T-helper 2 cell treated with Interferon-gamma antibody and Interleukin-4, amounts not matched to agents 5 μg/mL and 100 μg/mL, for 36 hours (primary cell): ENCODE measurements around the gene SLC25A22.

Experiments
- DNase-seq: peaks from one replicate; pipeline ENCODE4 v3.0.0; 2021; ENCODE audit warnings: low spot score
- H3K27ac Mint-ChIP-seq: one replicate; pipeline ENCODE4 v1.8.0; 2021; ENCODE audit warnings: mild to moderate bottlenecking, mixed read lengths
- H3K27me3 Mint-ChIP-seq: one replicate; pipeline ENCODE4 v1.8.0; 2021; ENCODE audit warnings: low read depth, mixed read lengths
- H3K36me3 Mint-ChIP-seq: one replicate; pipeline ENCODE4 v1.8.0; 2021; ENCODE audit warnings: low read depth, mixed read lengths
- H3K4me1 Mint-ChIP-seq: one replicate; pipeline ENCODE4 v1.8.0; 2021; ENCODE audit warnings: low read depth, mixed read lengths
- H3K4me3 Mint-ChIP-seq: one replicate; pipeline ENCODE4 v1.8.0; 2022; ENCODE audit warnings: mild to moderate bottlenecking, moderate library complexity, mixed read lengths
- H3K9me3 Mint-ChIP-seq: one replicate; pipeline ENCODE4 v1.8.0; 2021; ENCODE audit warnings: mixed read lengths

The SLC25A22 gene

DNA sequence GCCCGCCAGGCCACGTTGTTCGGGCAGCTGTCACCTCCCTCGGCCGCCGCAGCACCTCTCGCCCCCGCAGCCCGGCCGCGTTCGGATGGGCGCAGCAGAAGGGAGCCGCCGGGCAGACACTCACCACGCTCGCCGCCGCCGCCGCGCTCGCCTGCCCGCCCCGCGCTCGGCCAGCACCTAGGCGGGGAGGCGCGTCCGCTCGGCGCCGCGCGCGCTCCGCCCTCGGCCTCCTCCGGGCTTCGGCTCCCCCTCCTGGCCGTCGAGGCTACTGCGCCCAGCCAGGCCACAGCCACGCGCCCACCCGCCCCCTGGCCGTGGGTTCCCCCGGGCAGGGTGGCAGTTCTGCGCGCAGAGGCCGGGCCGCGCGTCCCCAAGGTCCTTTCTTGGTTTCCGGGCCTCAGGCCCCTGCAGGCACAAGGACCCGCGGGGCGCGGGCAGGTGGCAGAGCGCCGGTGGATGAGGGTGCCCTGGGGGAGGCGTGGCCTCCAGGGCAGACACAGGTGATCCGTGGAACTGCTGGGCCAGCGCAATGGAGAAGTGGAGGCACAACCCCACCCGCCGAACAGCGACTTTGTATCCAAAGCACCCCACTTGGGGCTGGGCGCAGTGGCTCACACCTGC is at the start of gene SLC25A22:
TSS of gene SLC25A22 (minus strand) at position 189 of the 621 bp plus-strand sequence. CDS start 3,275 bp downstream, outside the sequence.
- DNase-seq = peak; percentile 86
- Mint-ChIP-seq H3K36me3 (peaks cover 4% of the 10 kb centered on the region), H3K27ac (peak within 1 kb of the TSS; percentile 91), H3K4me1 (peaks cover 9% of the 10 kb centered on the region), H3K4me3 (peak within 1 kb of the TSS; percentile 88), H3K9me3 (no peaks in the 10 kb centered on the region), H3K27me3 (no peaks in the 10 kb centered on the region)

DNA sequence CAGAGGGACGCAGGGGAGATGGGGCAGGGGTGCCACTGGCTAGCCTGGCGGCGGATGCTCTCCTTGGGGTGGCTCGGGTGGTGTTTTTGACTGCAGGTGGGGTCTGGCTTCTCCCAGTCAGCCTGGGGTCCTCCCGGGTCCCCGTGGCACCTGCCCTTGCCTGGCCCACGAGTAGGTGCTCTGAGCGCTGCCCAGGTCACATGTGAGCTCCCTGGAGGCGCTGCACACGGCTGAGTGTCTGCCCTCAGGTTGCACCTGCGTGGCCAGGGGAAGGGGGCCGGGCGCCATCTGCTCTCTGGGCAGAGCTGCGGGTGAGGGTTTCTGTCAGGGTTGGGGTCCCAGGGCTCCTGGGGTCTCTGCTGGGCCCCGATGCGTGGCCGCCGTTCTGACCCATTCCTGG is 49.8 kb upstream of the SLC25A22 start:
- no peak for DNase-seq
- Mint-ChIP-seq H3K36me3 (no peaks in the 10 kb centered on the region), H3K27me3 (peaks cover 8% of the 10 kb centered on the region), H3K4me3 (no peak overlapping the region), H3K27ac (no peak overlapping the region), H3K4me1 (peaks cover 4% of the 10 kb centered on the region), H3K9me3 (no peaks in the 10 kb centered on the region)

DNA sequence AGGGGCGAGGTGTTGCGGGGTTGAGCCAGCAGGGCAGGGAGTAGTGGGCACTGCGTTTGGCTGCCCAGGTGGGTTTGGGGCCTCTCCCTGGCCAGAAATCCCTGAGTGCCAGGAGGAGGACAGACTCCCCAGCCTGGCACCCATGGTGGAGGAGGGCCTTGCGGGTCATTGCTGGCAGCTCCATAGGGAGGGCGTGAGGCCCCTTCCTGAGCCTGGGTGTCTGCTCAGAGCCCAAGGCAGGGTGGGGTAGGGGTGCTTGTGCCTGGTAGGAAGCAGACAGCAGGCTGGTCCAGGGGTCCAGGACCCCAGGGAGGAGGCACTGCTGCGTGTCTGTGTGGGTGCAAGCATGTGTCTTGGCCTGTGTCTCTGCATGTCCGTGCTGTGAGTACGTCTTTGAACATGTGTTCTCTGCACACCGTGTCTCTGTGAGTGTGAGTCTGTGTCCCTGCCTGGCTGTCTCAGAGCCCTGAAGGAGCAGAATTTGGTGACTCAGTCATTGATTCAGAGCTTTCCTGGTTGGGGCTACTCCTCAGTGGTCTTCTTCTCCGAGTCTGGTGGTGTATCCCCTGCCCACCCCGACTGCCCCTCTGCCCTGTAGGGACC is 48.5 kb upstream of the SLC25A22 start:
- no peak for DNase-seq
- no peaks in the 10 kb centered on the region for H3K36me3 Mint-ChIP-seq
- H3K27ac Mint-ChIP-seq = no peak overlapping the region
- H3K27me3 Mint-ChIP-seq = peaks cover 8% of the 10 kb centered on the region
- no peak overlapping the region for H3K4me3 Mint-ChIP-seq
- no peaks in the 10 kb centered on the region for H3K9me3 Mint-ChIP-seq
- H3K4me1 Mint-ChIP-seq = peaks cover 4% of the 10 kb centered on the region

DNA sequence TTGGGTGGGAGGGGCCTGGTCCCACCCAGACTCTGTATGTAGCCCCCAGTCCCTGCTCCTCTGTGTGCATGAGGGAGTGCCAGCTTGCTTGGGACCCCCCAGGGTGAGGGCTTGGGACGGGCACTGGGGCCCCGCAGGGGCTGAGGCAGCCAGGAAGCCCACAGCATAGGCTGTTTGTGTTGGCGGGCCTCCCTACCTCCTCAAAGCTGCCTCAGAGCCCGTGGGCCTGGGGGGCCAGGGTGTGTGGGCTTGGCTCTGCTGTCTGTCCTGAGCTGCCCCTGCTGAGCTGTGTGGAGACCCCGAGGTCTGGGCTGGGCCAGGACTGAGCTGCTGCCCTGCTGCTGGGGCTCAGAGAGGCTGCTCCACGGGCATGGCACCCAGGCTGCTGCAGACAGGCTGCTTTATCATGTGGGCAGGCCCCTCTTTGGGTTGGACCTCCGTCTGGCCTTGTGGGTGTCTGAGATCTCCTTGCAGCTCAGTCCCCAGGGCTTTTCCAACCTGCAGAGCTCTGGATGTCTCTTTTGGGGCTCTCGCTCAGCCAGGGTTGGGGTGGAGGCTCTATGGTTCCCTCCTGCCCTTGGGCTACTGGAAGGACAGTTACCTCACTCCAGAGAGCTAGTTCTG is 47.9 kb upstream of the SLC25A22 start:
- no peak overlapping the region for H3K4me3 Mint-ChIP-seq

DNA sequence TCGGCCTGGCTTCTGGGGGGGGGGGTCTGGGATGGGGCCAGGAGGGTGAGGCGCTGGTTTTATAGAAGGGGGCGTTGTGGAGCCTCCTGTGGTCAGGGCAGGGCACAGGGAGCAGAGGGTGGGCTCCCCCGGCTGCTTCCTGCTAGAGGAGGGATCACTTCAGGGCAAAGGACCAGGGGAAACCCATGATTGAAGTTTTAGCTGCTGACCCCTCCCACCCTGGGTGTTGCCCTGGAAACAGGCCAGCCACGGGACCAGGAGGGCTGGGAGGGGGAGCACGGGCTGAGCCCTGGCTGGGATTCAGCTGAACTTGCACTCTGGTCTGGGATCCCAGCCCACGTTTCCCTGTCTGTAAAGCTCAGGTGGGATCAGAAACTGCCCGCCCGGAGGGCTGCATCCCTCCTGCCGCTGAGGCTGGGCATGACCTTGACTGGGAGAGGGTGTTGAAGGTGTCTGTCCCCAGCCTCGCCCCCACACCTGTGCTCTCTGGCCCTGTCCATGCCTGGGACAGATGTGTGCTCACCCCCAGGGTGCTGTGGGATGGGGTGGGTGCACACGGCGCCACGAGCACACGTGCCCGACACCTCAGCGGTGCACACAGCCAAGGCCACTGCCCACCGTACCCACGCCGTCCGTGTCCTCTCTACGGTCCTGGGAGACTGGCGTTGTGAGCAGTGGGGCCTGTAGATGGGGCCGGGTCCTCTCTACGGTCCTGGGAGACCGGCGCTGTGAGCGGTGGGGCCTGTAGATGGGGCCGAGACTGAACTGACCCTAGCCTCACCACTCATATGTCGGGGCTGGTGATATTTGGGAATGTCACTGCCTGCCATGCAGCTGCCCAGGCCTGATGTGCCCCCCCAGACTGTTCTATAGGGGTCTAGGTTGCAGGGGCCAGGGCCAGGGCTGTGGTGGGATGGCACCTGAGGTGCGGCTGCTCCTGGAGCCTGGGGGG is 46.9 kb upstream of the SLC25A22 start:
- no peak overlapping the region for H3K27ac Mint-ChIP-seq
- H3K4me1 Mint-ChIP-seq = peaks cover 10% of the 10 kb centered on the region
- H3K4me3 Mint-ChIP-seq = no peak overlapping the region
- no peaks in the 10 kb centered on the region for H3K9me3 Mint-ChIP-seq
- peaks cover 4% of the 10 kb centered on the region for H3K36me3 Mint-ChIP-seq
- peaks cover 8% of the 10 kb centered on the region for H3K27me3 Mint-ChIP-seq
- no peak for DNase-seq

More for the DNA sequence above, 47.9 kb upstream of the SLC25A22 start:
- Mint-ChIP-seq H3K4me1 (peaks cover 4% of the 10 kb centered on the region), H3K27ac (no peak overlapping the region), H3K27me3 (peaks cover 8% of the 10 kb centered on the region), H3K9me3 (no peaks in the 10 kb centered on the region), H3K36me3 (no peaks in the 10 kb centered on the region)
- no peak for DNase-seq

GRCh38 chr11:843818-844692 is 46.0 kb upstream of the SLC25A22 start:
- no peak overlapping the region for H3K27ac Mint-ChIP-seq
- H3K4me1 Mint-ChIP-seq = peaks cover 10% of the 10 kb centered on the region
- no peaks in the 10 kb centered on the region for H3K9me3 Mint-ChIP-seq
- peaks cover 5% of the 10 kb centered on the region for H3K27me3 Mint-ChIP-seq
- H3K4me3 Mint-ChIP-seq = peak overlapping the region; percentile 73
- peaks cover 5% of the 10 kb centered on the region for H3K36me3 Mint-ChIP-seq
- DNase-seq = no peak

GRCh38 chr11:843086-843734 is 45.1 kb upstream of the SLC25A22 start:
- Mint-ChIP-seq H3K4me3 (peak overlapping the region; percentile 73), H3K9me3 (no peaks in the 10 kb centered on the region), H3K36me3 (peaks cover 10% of the 10 kb centered on the region), H3K27me3 (no peaks in the 10 kb centered on the region), H3K27ac (no peak overlapping the region), H3K4me1 (peaks cover 10% of the 10 kb centered on the region)
- DNase-seq = no peak

DNA sequence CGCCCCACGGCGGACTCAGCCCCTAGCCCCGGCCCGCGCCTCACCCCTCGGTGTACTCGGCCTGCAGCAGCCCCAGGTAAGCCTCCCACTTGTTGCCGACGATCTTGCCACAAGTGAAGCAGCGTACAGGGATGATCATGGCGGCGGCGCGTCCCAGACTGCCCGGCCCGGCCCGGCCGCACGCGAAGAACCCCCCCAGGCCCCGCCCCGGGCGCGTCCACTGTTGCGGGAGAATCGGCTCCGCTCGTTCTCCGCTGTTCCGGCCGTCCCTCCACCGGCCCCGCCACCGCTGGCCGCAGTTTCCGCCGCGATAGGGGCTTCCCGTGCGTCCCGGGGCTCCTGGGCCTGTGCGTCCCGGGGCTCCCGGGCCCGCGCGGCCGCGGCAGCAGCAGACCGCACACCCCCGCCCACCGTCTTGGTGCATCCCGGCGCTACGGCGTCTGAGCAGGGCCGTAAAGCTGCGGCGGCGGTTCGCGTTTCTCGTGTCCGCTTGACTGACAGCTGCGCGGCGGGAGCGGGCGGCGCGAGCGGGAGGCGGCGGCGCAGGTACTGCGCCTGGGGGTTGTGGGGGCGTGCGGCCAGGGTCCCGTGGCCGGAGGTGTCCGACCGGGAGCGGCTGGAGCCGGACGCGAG is 44.4 kb upstream of the SLC25A22 start, which contains the start of the genes POLR2L and TSPAN4:
TSS of gene POLR2L (minus strand) at position 160 of the 633 bp plus-strand sequence. CDS start at position 139, 21 bp downstream.
TSS of gene TSPAN4 (plus strand) at position 483 of the 633 bp plus-strand sequence. CDS start 7,453 bp downstream, outside the sequence.
- Mint-ChIP-seq H3K36me3 (peaks cover 11% of the 10 kb centered on the region), H3K4me3 (peak within 1 kb of the TSS; percentile 90), H3K27me3 (no peaks in the 10 kb centered on the region), H3K9me3 (no peaks in the 10 kb centered on the region), H3K27ac (peak within 1 kb of the TSS; percentile 85), H3K4me1 (peaks cover 10% of the 10 kb centered on the region)
- DNase-seq = peak; percentile 87

DNA sequence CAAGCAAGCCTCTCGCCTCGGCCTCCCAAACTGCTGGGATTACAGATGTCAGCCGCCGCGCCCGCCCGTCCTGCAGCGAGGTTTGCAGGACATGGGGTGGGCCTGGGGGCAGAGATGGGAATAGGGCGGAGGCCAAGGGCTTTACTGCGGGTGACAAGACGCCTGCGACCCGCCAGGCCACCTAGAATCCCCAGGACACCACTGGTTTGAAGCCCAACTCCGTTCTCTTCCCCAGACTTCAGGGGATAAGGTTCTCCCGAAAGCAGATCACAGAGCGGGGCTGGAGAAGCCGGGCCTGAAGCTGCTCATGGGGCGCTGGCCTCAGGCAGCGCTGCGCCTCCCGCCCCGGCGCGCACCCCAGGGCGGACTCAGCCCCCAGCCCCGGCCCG is 43.9 kb upstream of the SLC25A22 start:
- H3K9me3 Mint-ChIP-seq = no peaks in the 10 kb centered on the region
- H3K4me3 Mint-ChIP-seq = peak overlapping the region; percentile 90
- H3K4me1 Mint-ChIP-seq = peaks cover 10% of the 10 kb centered on the region
- H3K27me3 Mint-ChIP-seq = no peaks in the 10 kb centered on the region
- peaks cover 13% of the 10 kb centered on the region for H3K36me3 Mint-ChIP-seq
- DNase-seq = no peak
- peak overlapping the region; percentile 85 for H3K27ac Mint-ChIP-seq

DNA sequence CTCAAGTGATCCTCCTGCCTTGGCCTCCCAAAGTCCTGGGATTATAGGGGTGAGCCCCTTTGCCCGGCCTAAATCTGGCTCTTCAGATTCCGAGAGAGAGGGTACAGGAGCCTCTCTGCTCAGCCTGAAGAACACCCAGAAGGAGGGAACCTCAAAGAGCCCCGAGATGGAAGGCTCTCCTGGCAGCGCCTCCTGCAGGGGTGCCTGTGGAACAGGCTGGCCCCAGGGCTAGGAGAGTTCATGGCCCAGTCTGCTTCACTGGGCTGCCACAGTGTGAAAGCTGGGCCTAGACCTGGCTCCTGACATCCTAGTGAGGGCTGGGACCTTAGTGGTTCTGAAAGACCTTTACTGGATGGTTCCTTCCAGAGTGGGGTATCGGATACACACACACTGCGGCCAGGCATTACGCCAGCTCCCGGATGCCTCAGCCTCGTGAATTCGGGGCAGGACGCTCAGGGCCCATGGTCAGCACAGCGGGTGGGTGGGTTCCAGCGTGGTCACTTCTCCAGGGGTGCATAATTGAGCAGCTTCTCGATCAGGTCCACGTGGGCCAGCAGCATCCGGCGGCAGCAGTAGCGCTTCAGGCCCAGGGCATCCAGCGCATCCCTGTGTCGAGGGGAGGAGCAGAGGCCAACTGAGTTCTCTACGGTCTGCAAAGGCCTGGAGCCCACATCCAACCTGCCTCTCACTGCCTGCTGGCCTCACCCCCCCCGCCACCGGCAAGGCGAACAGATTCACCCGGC is 42.0 kb upstream of the SLC25A22 start:
- H3K4me3 Mint-ChIP-seq = peak overlapping the region; percentile 90
- H3K9me3 Mint-ChIP-seq = no peaks in the 10 kb centered on the region
- H3K27ac Mint-ChIP-seq = no peak overlapping the region
- no peak for DNase-seq
- peaks cover 13% of the 10 kb centered on the region for H3K36me3 Mint-ChIP-seq
- no peaks in the 10 kb centered on the region for H3K27me3 Mint-ChIP-seq
- H3K4me1 Mint-ChIP-seq = peaks cover 10% of the 10 kb centered on the region

DNA sequence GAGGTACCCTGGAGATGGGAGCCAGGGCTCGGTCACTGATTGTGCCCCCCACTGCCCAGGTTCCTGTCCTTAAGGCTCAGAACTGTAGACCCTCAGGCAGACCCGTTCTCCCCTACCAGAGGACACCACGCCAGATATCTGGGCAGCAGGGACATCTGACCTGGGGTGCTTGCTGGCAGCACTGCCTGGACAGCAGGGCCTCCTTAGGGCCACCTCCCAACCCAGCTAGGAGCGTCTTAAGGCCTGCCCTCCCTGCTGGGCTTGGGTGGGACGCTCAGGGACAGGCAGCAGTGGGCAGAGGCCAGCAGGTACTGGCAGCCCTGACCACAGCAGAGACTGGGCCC is 41.2 kb upstream of the SLC25A22 start:
- Mint-ChIP-seq H3K4me3 (no peak overlapping the region), H3K36me3 (peaks cover 13% of the 10 kb centered on the region), H3K27ac (no peak overlapping the region), H3K4me1 (peaks cover 10% of the 10 kb centered on the region), H3K9me3 (no peaks in the 10 kb centered on the region), H3K27me3 (no peaks in the 10 kb centered on the region)
- DNase-seq = no peak
